GM23338 (cell line): ENCODE measurements around the gene CES1. TPM values are rescaled to one million over a fixed set of nuclear protein-coding genes. Genes with fewer than 3 reads are reported as not detected.

Experiments used
- polyA plus RNA-seq: library from polyadenylated mRNA; unstranded; fragments of >200 nt; fragmentation: Nextera tagmentation; extraction: Ambion mirVana; gene quantifications from 2 replicates; pipeline ENCODE4 v1.2.1, GENCODE V29; 2016
- total RNA-seq: library from RNA; depleted of rRNA; stranded (reverse); fragments of >200 nt; shearing (Covaris generic); gene quantifications from 2 replicates; pipeline ENCODE4 v1.2.3, GENCODE V29; 2014; rRNA removed

The CES1 gene
- total and polyA plus RNA-seq, 2 experiments from 2014 or later = 1.5 TPM; not detected in 1

Other genes starting within 250 kb of the CES1 start
- gene SLC6A2, start 177.1 kb downstream of the CES1 start, total RNA-seq = 0.27 and 0.35 TPM in 2 replicates
- 0.23 and 0.39 TPM in 2 replicates for gene SLC6A2, start 177.1 kb downstream of the CES1 start, polyA plus RNA-seq
- gene CES5A, start 42.3 kb upstream of the CES1 start, total RNA-seq = not detected in 2 replicates
- not detected in 2 replicates for gene CES5A, start 42.3 kb upstream of the CES1 start, polyA plus RNA-seq